Transverse colon (tissue), 3 donors: Measurements from ENCODE around the gene PCDHA3.
"Not testable (repeated sequence)": the region's sequence is repeated elsewhere in the genome, so short reads cannot be mapped to it uniquely, and the experiment has no call there.

Source experiments
- EP300 ChIP-seq: sonication (generic); formaldehyde crosslinking; IDR thresholded peaks from one replicate; pipeline ENCODE4 v1.6.1; 2017; ENCODE audit warnings: antibody characterized with exemption, low read depth
- POLR2A ChIP-seq: fragments of 450-650 bp; IDR thresholded peaks from one replicate; pipeline ENCODE4 v1.6.1; 2016; ENCODE audit warnings: antibody characterized with exemption, mild to moderate bottlenecking, moderate library complexity
- TF ChIP-seq, protein P1 (sequence below), 5 experiments: fragments of 200-600 bp in 3 of 5; fragments of 450-650 bp in 2 of 5; sonication (generic) in 3 of 5; IDR thresholded peaks; 1 replicate in 2 of 5; 2 replicates in 3 of 5; pipeline ENCODE4 v1.5.1; 2016 to 2017; ENCODE audit warnings: antibody characterized with exemption in 5 of 5, inconsistent platforms in 3 of 5, mild to moderate bottlenecking in 2 of 5, moderate library complexity in 1 of 5

GRCh38 chr5:140802381-140802780 is 1.5 kb downstream of the PCDHA3 start:
- TF ChIP-seq, protein P1, sequence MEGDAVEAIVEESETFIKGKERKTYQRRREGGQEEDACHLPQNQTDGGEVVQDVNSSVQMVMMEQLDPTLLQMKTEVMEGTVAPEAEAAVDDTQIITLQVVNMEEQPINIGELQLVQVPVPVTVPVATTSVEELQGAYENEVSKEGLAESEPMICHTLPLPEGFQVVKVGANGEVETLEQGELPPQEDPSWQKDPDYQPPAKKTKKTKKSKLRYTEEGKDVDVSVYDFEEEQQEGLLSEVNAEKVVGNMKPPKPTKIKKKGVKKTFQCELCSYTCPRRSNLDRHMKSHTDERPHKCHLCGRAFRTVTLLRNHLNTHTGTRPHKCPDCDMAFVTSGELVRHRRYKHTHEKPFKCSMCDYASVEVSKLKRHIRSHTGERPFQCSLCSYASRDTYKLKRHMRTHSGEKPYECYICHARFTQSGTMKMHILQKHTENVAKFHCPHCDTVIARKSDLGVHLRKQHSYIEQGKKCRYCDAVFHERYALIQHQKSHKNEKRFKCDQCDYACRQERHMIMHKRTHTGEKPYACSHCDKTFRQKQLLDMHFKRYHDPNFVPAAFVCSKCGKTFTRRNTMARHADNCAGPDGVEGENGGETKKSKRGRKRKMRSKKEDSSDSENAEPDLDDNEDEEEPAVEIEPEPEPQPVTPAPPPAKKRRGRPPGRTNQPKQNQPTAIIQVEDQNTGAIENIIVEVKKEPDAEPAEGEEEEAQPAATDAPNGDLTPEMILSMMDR (IDR thresholded peaks at IDR 0.05), result not testable (repeated sequence)
- not testable (repeated sequence) for TF ChIP-seq POLR2A, EP300
